Activated CD4-positive, alpha-beta T cell treated with anti-CD3 and anti-CD28 coated beads, Interleukin-2, Interleukin-6, amounts not matched to agents 100 ng/mL and 50 ng/mL, durations not matched to agents 16 hours and 8 hours (primary cell): Measurements from ENCODE around the gene MCF2L2.
A peak's percentile ranks its signal among the peaks of the same experiment; 100 is the strongest.

Source experiments
- DNase-seq: peaks from one replicate; pipeline ENCODE4 v3.0.0-alpha.2; 2020

Gene MCF2L2

DNA sequence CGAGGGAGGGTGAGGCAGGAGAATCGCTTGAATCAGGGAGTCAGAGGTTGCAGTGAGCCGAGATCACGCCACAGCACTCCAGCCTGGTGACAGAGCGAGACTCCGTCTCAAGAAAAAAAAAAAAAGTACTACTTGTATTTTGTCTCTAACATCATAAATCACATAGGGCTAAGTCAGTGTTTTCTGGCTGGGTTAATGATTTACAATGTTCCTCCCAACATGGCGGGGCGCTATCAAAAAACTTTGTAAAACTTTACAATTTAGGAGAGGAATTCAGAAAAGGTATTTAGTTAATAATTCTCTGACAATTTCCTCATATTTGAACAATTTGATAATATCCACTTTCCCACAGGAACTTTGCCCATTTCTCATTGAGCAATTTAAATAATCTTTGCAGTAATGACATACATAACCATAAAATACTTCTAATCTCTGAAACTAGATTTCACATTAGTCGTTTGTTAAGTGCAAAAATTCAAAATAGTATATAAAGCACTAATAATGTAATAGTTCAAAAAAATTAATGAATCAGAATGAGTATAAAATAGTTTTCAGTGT, 202.0 kb downstream of the MCF2L2 start:
- DNase-seq: no peak

GRCh38 chr3:183224180-183224970, 204.0 kb downstream of the MCF2L2 start:
- DNase-seq: peak; percentile 63

GRCh38 chr3:183222631-183223235, 205.7 kb downstream of the MCF2L2 start:
- DNase-seq: no peak

GRCh38 chr3:183220828-183221227, 207.6 kb downstream of the MCF2L2 start:
- DNase-seq: no peak

DNA sequence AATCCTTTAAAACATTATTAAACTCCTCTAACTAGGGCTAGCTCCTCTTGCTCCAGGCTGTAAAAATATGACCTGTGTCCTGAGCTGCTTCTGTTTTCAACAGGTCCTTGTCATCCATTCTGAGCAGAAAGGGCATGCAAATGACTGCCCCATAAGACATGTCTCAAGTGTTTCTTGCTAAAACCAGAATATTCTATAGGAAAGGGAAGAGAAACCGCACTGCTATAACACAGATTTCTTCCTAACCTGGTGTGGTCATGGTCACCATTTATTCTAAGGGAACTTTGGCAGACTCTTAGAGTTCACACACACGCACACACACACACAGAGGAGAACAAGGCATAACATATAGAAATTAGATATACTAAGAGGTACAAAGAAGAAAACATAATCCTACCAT, 209.6 kb downstream of the MCF2L2 start:
- no peak for DNase-seq

- no peak for DNase-seq
Observed at GRCh38 chr3:183217548-183218332, 210.7 kb downstream of the MCF2L2 start.

DNA sequence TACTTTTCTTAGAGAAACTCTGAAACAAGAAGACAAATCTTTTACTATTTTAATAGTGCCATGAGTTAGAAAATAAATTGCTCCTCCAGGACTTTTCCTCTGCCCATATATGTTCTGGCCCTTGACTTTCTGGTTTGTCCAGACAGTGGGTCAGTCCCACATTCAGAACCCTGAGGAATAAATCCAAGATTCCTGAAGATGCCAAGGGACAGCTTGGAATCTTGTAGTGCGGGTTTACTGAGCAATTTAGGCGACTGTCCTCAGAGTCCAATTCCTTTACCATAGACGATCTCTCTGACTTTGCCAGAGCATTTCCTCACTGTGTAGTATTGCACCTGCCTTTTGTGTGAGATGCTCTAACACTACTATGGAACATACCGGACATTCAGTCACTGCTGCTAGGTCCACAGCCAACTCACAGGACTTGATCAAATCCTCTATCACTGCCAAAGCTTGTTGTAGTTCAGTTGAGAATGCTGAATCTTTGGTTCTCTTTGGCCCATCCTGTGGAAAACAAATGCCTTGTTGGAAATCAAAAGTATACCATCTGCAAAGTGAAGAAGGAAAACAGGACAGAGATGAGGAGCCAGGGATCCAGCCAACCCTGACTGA, 212.7 kb downstream of the MCF2L2 start:
- no peak for DNase-seq

DNA sequence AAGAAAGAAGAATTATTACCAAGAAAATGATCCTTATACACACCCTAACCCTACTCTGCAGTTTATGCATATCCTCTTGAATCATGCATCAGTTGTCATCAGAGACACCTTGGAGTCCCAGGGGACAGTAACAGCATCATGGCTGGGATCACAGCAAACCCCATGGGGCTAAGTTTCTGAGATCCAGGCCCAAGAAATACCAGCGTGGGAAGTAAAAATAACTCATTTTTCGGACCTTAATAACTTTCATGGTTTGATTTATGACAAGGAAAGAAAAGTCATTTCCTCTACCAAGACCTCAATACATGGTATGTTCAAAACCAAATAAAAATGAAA, 214.2 kb downstream of the MCF2L2 start:
- DNase-seq: no peak

DNA sequence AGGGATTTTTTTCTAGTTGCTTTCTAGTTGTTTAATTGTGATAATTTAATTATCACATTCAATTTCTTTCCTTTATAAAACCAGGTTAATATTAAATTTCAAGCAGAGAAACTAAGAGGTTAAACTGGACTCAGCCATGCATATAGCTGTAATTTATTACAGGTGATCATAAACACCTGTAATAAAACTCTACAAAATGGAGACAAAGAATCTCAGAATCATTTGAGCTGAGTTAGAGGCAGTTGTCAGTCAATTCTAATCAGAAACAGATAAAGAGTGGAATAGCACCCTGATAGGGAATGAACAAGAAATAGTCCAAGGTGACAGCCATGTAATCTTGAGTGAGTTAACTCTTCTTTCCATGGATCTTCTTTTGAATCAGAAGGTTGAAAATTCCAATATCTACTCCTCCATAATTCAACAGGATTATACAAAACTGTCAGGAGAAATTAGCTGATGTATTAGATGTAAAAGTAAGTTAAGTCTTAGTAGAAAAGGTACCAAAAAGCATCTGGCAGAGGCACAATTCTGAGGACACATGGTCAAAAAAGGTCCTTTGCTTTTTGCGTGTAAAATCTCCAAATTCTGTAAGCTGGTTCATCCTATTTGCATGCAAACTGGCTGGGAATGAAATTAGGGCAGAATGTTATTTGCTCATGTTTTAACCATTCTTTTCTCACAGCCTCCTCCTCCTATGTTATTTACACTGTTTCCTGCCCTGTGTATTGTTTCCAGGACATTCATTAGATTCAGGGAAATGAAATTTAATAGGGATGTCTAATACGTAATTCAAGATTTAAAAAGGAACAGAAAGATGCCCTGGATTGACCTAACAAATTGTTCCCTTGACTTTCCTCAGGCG, 214.8 kb downstream of the MCF2L2 start:
- DNase-seq: no peak

- DNase-seq: no peak
Observed at GRCh38 chr3:183212565-183212964, 215.9 kb downstream of the MCF2L2 start.

GRCh38 chr3:183212096-183212495, 216.3 kb downstream of the MCF2L2 start:
- no peak for DNase-seq

DNA sequence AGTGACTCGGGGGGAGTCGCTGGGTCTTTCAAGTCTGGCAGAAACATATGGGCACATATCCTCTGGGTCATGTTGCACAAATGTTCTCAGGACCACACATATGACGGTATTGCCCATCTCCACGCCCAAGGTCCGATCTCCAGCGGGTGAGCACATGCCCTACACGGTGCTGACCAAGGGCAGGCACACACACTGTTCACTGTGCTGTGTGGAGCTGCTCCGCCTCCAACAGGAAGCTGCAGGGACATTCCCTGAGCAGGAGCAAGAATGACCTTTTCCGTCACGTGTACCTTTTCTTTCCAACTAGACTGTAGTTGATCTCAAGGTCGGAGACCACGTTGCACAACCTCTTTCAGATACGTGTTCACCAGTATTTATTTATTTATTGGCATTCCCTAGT, 217.1 kb downstream of the MCF2L2 start:
- no peak for DNase-seq

DNA sequence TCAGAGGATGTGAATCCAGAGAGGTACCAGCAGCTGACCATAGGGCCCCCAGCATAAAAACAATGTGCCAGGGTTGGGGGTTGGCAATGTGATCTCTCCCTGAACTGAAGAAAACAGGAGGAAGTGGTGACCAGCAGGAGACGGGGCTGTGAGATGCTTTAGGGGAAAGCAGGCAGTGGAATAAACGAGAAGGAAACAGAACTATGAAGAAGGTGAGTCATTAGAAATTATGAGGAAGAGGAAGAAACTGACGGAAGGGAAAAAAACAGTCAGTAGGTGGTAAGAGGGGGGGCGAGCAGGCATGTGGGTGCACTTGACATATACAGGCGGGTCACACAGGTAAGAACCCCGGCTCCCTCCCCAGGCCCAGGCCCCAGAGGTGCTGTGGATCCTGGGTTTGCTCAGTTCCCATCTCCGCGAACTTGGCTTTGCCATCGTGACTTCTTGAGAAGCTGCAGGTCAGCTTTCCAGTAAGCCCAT, 217.5 kb downstream of the MCF2L2 start:
- DNase-seq: no peak

DNA sequence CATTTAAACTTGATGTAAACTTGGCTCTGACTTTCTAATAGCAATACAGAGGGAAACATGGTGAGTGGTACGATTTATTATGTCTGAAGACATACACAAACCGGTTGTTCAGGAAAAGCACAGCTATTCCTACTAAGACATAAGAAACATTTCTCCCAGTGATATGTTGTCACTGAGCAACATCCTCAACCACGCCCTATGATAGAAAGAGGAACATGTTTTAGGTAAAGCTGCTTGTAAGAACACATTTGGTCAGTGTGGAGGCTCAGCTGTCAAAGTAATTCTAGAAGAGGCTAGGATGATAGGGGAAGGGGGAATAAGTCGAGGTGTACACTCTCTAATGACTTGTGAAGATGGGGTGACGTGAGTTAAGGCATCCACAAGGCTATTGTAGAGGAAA, 218.1 kb downstream of the MCF2L2 start:
- no peak for DNase-seq

GRCh38 chr3:183208800-183209199, 219.6 kb downstream of the MCF2L2 start:
- DNase-seq: no peak

GRCh38 chr3:183208260-183208659, 220.2 kb downstream of the MCF2L2 start:
- DNase-seq: no peak

DNA sequence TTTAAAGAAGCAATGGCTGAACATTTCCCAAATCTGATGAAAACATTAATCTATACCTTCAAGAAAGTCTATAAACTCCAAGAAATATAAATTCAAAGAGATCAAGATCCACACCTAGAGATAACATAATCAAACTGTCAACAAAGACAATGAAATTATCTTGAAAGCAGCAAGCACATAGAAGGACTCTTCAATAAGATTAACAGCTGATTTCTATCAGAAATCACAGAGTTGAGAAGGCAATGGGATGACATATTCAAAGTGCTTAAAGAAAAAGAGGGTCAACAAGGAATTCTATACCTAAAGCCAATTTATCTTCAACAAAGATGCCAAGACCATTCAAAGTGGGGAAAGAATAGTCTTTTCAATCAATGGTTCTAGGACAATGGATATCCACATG, 224.7 kb downstream of the MCF2L2 start:
- DNase-seq: no peak

DNA sequence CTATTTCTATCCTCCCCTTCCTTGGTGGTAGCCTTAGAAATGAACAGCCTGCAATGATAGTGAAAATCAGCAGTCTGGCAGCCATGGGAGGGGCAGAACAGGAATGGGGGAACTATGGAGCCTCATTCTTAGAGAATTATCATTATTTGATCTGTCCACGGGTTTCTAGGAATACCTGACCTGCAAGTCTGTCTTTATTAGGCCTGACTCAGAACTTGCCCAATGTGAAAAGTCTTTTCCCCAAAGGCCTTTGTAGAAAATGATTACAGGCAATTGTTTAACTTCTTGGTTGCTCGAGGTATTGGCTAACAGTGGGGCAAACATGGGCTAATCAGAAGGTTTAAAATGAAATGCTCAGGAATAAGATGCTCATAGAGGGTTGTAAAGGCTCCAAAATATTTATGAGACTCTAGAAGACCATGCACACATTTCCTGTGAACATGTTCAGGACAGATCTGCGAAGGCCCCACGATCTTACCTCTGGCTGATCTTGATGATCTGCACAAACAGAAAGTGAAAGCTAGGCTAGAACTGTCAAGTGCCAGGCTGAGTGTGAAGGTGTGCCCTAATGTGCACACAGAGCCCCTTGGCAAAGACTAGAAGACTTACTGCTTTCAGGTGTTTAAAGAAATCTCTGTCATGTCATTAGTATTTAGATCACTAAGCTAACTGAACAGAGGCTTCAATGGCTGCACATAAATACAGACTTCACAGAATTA, 226.3 kb downstream of the MCF2L2 start:
- peak; percentile 40 for DNase-seq

GRCh38 chr3:183198939-183199338, 229.5 kb downstream of the MCF2L2 start:
- DNase-seq: no peak

DNA sequence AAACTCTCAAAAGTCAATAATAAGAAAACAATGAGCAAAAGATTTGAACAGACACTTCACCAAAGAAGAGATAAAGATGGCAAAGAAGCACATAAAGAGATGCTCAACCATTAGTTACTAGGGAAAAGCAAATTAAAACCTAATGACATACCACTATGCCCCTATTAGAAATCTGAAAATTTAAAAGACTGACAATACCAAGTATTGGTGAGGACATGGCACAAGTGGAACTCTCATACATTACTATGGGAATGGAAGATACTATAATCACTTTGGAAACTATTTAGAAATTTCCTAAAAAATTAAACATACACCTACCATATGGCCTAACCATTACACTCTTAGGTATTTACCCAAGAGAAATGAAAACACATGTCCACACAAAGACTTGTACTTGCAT, 230.7 kb downstream of the MCF2L2 start:
- no peak for DNase-seq

DNA sequence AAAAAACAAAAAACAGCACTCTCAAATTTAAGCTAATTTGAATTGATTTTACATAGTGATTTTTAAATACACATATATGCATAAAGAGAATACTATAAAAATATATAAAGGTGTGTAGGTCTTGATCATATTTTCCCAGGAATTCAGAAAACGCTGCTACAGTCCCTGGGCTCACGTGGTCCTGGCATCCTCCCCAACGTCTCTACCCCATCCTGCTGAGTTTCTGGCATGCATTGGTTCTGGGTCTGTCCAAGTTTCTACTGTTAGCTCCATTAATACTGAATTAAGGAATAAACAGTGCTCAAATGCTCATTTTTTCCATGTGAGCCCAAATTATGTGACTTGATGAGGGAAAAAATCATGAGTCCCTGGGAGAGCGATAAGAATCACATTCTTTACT, 233.2 kb downstream of the MCF2L2 start:
- DNase-seq: no peak
